ENCODE data around the gene MANSC1. TPM values are rescaled to one million over a fixed set of nuclear protein-coding genes. Genes with fewer than 3 reads are reported as not detected.

Gene MANSC1
- total and polyA plus RNA-seq, 10 of the 15 experiments (the other 5 are each of a cell fraction or from before 2014, with no cell fraction given), result 0.02 to 0.23 (median 0.11) TPM; not detected in 2

GRCh38 chr12:12282761-12283425, 67.1 kb downstream of the MANSC1 start:
- H3K4me3 ChIP-seq, result no peak overlapping the region
- BruUV-seq (replicated peaks), result no TSS peak
- no peaks in the 10 kb centered on the region for H3K79me2 ChIP-seq (ENCODE audit: control insufficient read depth, insufficient read depth, low read length)
- no peak for DNase-seq (ENCODE audit: low read depth, low spot score)
- no peak for ATAC-seq
- H3K27me3 ChIP-seq (replicated peaks in 1 of 2; ENCODE audit: control insufficient read depth in 2 of 2, insufficient read depth in 2 of 2, low read length in 1 of 2), result peaks cover 0 to 7% of the 10 kb centered on the region in 2 experiments; a peak in 2 of 4 replicates
- H3K27ac ChIP-seq (ENCODE audit: control insufficient read depth, insufficient read depth), result no peak overlapping the region
- no peak overlapping the region for H2AFZ ChIP-seq (ENCODE audit: control insufficient read depth, low read depth, low read length)
- H4K20me1 ChIP-seq (ENCODE audit: control insufficient read depth, insufficient read depth), result no peaks in the 10 kb centered on the region
- no peaks in the 10 kb centered on the region for H3K36me3 ChIP-seq (ENCODE audit: control insufficient read depth in 2 of 2, insufficient read depth in 2 of 2, low read length in 1 of 2)
- no peak for FAIRE-seq
- 35% methylated on average over 7 of the region's 7 CpGs for WGBS (ENCODE audit: insufficient coverage, insufficient replicate concordance, low lambda C conversion rate, missing lambda C conversion rate)
- ChIA-PET RAD21 (ENCODE audit: unreplicated experiment) (no interaction called here), SMC1A (ENCODE audit: uncharacterized antibody, unreplicated experiment) (no interaction called here), CTCF (no interaction called here), POLR2A (no interaction called here)
- H3K9ac ChIP-seq (ENCODE audit: control insufficient read depth, insufficient read depth, low read length), result no peak overlapping the region
- TF ChIP-seq CEBPB (IDR thresholded peaks at IDR 0.05; ENCODE audit: borderline replicate concordance in 1 of 2, low read depth in 2 of 2, low read length in 2 of 2), result no peak
- no peaks in the 10 kb centered on the region for H3K4me1 ChIP-seq (ENCODE audit: control insufficient read depth, insufficient read depth, low read length)
- intact Hi-C loops (cut with micrococcal nuclease; ENCODE audit: unreplicated experiment), result no loop called here
- in situ Hi-C loops (cut with MboI), result no loop called here
- H3K9me3 ChIP-seq (replicated peaks; ENCODE audit: control insufficient read depth, insufficient read depth, low read length), result no peaks in the 10 kb centered on the region
- H3K4me2 ChIP-seq (ENCODE audit: control insufficient read depth, insufficient read depth), result no peak overlapping the region

DNA sequence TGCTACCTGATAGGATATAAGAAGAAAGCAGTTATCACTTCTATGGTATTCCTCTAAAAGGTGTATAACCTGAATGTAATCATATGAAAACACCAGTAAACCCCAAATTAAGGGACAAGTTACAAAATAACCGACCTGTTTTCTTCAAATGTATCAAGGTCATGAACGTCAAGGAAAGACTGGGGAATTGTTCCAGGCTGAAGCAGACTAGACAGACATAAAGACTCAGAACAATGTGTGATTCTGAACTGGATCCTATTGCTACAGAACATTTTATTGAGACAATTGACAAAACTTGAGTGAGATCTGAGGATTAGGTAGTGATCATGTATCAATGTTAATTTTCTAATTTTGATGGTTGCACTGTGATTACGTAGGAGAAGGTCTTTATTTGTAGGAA, 67.8 kb downstream of the MANSC1 start:
- no TSS peak for BruUV-seq (replicated peaks)
- intact Hi-C loops (cut with micrococcal nuclease; ENCODE audit: unreplicated experiment), result no loop called here
- H3K79me2 ChIP-seq (ENCODE audit: control insufficient read depth, insufficient read depth, low read length), result no peaks in the 10 kb centered on the region
- no peaks in the 10 kb centered on the region for H3K9me3 ChIP-seq (replicated peaks; ENCODE audit: control insufficient read depth, insufficient read depth, low read length)
- H3K9ac ChIP-seq (ENCODE audit: control insufficient read depth, insufficient read depth, low read length), result no peak overlapping the region
- no peak overlapping the region for H3K4me2 ChIP-seq (ENCODE audit: control insufficient read depth, insufficient read depth)
- POLR2A ChIA-PET, result no interaction called here
- peaks cover 0 to 6% of the 10 kb centered on the region in 2 experiments; a peak in 2 of 4 replicates for H3K27me3 ChIP-seq (replicated peaks in 1 of 2; ENCODE audit: control insufficient read depth in 2 of 2, insufficient read depth in 2 of 2, low read length in 1 of 2)
- H4K20me1 ChIP-seq (ENCODE audit: control insufficient read depth, insufficient read depth), result no peaks in the 10 kb centered on the region
- H2AFZ ChIP-seq (ENCODE audit: control insufficient read depth, low read depth, low read length), result no peak overlapping the region
- TF ChIP-seq ZNF592 (IDR thresholded peaks at IDR 0.05) (no peak), POLR2A (IDR thresholded peaks at IDR 0.05; ENCODE audit: low read depth, low read length) (no peak), NBN (IDR thresholded peaks at IDR 0.05) (no peak), BCLAF1 (IDR thresholded peaks at IDR 0.05) (no peak), TCF7 (IDR thresholded peaks at IDR 0.05; ENCODE audit: borderline replicate concordance) (no peak), BRCA1 (IDR thresholded peaks at IDR 0.05; ENCODE audit: low read depth, low read length) (no peak)
- TF ChIP-seq, protein P1, sequence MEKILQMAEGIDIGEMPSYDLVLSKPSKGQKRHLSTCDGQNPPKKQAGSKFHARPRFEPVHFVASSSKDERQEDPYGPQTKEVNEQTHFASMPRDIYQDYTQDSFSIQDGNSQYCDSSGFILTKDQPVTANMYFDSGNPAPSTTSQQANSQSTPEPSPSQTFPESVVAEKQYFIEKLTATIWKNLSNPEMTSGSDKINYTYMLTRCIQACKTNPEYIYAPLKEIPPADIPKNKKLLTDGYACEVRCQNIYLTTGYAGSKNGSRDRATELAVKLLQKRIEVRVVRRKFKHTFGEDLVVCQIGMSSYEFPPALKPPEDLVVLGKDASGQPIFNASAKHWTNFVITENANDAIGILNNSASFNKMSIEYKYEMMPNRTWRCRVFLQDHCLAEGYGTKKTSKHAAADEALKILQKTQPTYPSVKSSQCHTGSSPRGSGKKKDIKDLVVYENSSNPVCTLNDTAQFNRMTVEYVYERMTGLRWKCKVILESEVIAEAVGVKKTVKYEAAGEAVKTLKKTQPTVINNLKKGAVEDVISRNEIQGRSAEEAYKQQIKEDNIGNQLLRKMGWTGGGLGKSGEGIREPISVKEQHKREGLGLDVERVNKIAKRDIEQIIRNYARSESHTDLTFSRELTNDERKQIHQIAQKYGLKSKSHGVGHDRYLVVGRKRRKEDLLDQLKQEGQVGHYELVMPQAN (conservative IDR thresholded peaks at IDR 0.05), result no peak
- RAD21 ChIA-PET (ENCODE audit: unreplicated experiment), result no interaction called here
- no peak for FAIRE-seq
- no peaks in the 10 kb centered on the region for H3K4me1 ChIP-seq (ENCODE audit: control insufficient read depth, insufficient read depth, low read length)
- in situ Hi-C loops (cut with MboI), result no loop called here
- 29% methylated on average over 3 of the region's 3 CpGs for WGBS (ENCODE audit: insufficient coverage, insufficient replicate concordance, low lambda C conversion rate, missing lambda C conversion rate)
- no peak overlapping the region for H3K4me3 ChIP-seq
- CTCF ChIA-PET, result no interaction called here
- SMC1A ChIA-PET (ENCODE audit: uncharacterized antibody, unreplicated experiment), result no interaction called here
- ATAC-seq, result no peak
- H3K36me3 ChIP-seq (ENCODE audit: control insufficient read depth in 2 of 2, insufficient read depth in 2 of 2, low read length in 1 of 2), result no peaks in the 10 kb centered on the region
- H3K27ac ChIP-seq (ENCODE audit: control insufficient read depth, insufficient read depth), result no peak overlapping the region
- DNase-seq (ENCODE audit: low read depth, low spot score), result no peak

All from GM12878 (cell line).